GM12864 (cell line): Measurements from ENCODE around the gene TXNDC5.

ENCODE experiments used
- DNase-seq: peaks from one replicate; pipeline ENCODE4 v3.0.0-alpha.2; 2011; ENCODE audit warnings: low read depth
- H3K4me3 ChIP-seq: 2 replicates; pipeline ENCODE4 v1.5.1; 2011; ENCODE audit warnings: mild to moderate bottlenecking, low read depth, low read length, control low read depth
- CTCF ChIP-seq: IDR thresholded peaks from 2 replicates; pipeline ENCODE4 v1.5.1; 2011; ENCODE audit warnings: low read depth, mild to moderate bottlenecking, moderate library complexity, low read length, control low read depth, inconsistent platforms; ENCODE audit errors: missing control alignments

Gene TXNDC5

GRCh38 chr6:7909323-7910276 lies 988 bp downstream of the TXNDC5 start:
- TF ChIP-seq CTCF, result no peak
- DNase-seq, result no peak
- peak overlapping the region; percentile 98 for H3K4me3 ChIP-seq

GRCh38 chr6:7907159-7907558 lies 3.4 kb downstream of the TXNDC5 start:
- TF ChIP-seq CTCF, result no peak
- H3K4me3 ChIP-seq, result peak overlapping the region; percentile 53

GRCh38 chr6:7906741-7907140 lies 3.8 kb downstream of the TXNDC5 start:
- no peak for DNase-seq
- TF ChIP-seq CTCF, result no peak
- H3K4me3 ChIP-seq, result peak overlapping the region; percentile 53

More at GRCh38 chr6:7907159-7907558, 3.4 kb downstream of the TXNDC5 start:
- no peak for DNase-seq

- DNase-seq, result no peak
- no peak for TF ChIP-seq CTCF
- H3K4me3 ChIP-seq, result no peak overlapping the region
Observed at GRCh38 chr6:7905416-7905815, 5.2 kb downstream of the TXNDC5 start.

- no peak for TF ChIP-seq CTCF
- H3K4me3 ChIP-seq, result no peak overlapping the region
- no peak for DNase-seq
Observed at GRCh38 chr6:7904654-7905319, 5.8 kb downstream of the TXNDC5 start.

GRCh38 chr6:7903673-7904072 lies 6.9 kb downstream of the TXNDC5 start:
- H3K4me3 ChIP-seq, result no peak overlapping the region
- DNase-seq, result no peak
- TF ChIP-seq CTCF, result no peak
